Activated CD8-positive, alpha-beta memory T cell treated with anti-CD3 and anti-CD28 coated beads for 48 hours (primary cell): ENCODE results near the gene MBD3L3.
"Not testable (repeated sequence)": the region's sequence is repeated elsewhere in the genome, so short reads cannot be mapped to it uniquely, and the experiment has no call there.

Source experiments
- DNase-seq, 3 experiments: peaks; one replicate each; pipeline ENCODE4 v3.0.0-alpha.2; 2020; ENCODE audit warnings: low read depth in 2 of 3, low spot score in 2 of 3

Gene MBD3L3

GRCh38 chr19:7063764-7064418, 5.4 kb upstream of the MBD3L3 start:
- no peak for DNase-seq

- DNase-seq, result no peak
Observed at GRCh38 chr19:7063339-7063738, 4.9 kb upstream of the MBD3L3 start.

- DNase-seq, result not testable (repeated sequence)
Observed at GRCh38 chr19:7059977-7060376, 1.5 kb upstream of the MBD3L3 start.

- DNase-seq, result not testable (repeated sequence)
Observed at GRCh38 chr19:7056371-7056770, 2.1 kb downstream of the MBD3L3 start.

GRCh38 chr19:7055679-7056078, 2.8 kb downstream of the MBD3L3 start:
- not testable (repeated sequence) for DNase-seq

- DNase-seq, result not testable (repeated sequence)
Observed at GRCh38 chr19:7054635-7055368, 3.7 kb downstream of the MBD3L3 start.

- not testable (repeated sequence) for DNase-seq
Observed at GRCh38 chr19:7052896-7053295, 5.6 kb downstream of the MBD3L3 start.

GRCh38 chr19:7051421-7051820, 7.1 kb downstream of the MBD3L3 start:
- DNase-seq, result not testable (repeated sequence)

GRCh38 chr19:7049021-7049420, 9.5 kb downstream of the MBD3L3 start, which contains the start of gene MBD3L2:
Gene MBD3L2 (plus strand): TSS chr19:7049321. CDS start chr19:7049374, 53 bp downstream.
- DNase-seq, result not testable (repeated sequence)

GRCh38 chr19:7041563-7041962, 16.9 kb downstream of the MBD3L3 start:
- DNase-seq, result not testable (repeated sequence)

GRCh38 chr19:7040079-7040478, 18.4 kb downstream of the MBD3L3 start, which contains the start of gene MBD3L4:
Gene MBD3L4 (minus strand): TSS chr19:7040179. CDS start chr19:7040144, 35 bp downstream.
- DNase-seq, result not testable (repeated sequence)

GRCh38 chr19:7030278-7030677, 28.2 kb downstream of the MBD3L3 start, which contains the start of gene MBD3L5:
Gene MBD3L5 (plus strand): TSS chr19:7030578. CDS start chr19:7030612, 34 bp downstream.
- DNase-seq, result not testable (repeated sequence)

- DNase-seq, result not testable (repeated sequence)
Observed at GRCh38 chr19:7028790-7029189, 29.7 kb downstream of the MBD3L3 start.

- DNase-seq, result not testable (repeated sequence)
Observed at GRCh38 chr19:7021331-7021730, 37.1 kb downstream of the MBD3L3 start, which contains the start of gene MBD3L2B. Gene MBD3L2B (minus strand): TSS chr19:7021431. CDS start chr19:7021397, 34 bp downstream.

- no peak for DNase-seq
Observed at GRCh38 chr19:7018828-7019227, 39.6 kb downstream of the MBD3L3 start.

- DNase-seq, result no peak
Observed at GRCh38 chr19:7013678-7014077, 44.8 kb downstream of the MBD3L3 start.

GRCh38 chr19:7010722-7011593, 47.5 kb downstream of the MBD3L3 start:
- DNase-seq, result no peak

GRCh38 chr19:7007859-7008258, 50.6 kb downstream of the MBD3L3 start:
- no peak for DNase-seq
